SK-N-SH (cell line): ENCODE results near the gene PXDN. TPM values are rescaled to one million over a fixed set of nuclear protein-coding genes. Genes with fewer than 3 reads are reported as not detected.

Source experiments
- CTCF ChIA-PET: fragments of 300-600, 350-600 bp; formaldehyde crosslinking; extraction: SDS; loops from one replicate; lab custom pipeline; 2021; lab: Yijun Ruan, JAX
- POLR2A ChIA-PET: fragments of 350-600 bp; sonication (Branson Sonifier 250); formaldehyde crosslinking; extraction: SDS; loops from one replicate; lab custom pipeline; 2020; ENCODE audit warnings: antibody characterized with exemption, inconsistent platforms; lab: Yijun Ruan, JAX
- DNase-seq: peaks from one replicate; pipeline ENCODE4 v3.0.0; 2012
- H2AFZ ChIP-seq: fragments of 200-600 bp; sonication (generic); 2 replicates; pipeline ENCODE4 v1.8.1; 2016; ENCODE audit warnings: antibody characterized with exemption, mild to moderate bottlenecking, low read depth
- H3F3A ChIP-seq: fragments of 200-600 bp; sonication (generic); replicated peaks from 2 replicates; pipeline ENCODE3; 2016; ENCODE audit warnings: antibody characterized with exemption, mild to moderate bottlenecking; ENCODE audit not compliant: insufficient read depth
- H3K27ac ChIP-seq, 2 experiments: fragments of 200-500 bp in 1 of 2; fragments of 200-600 bp in 1 of 2; sonication (Bioruptor generic) in 1 of 2; sonication (generic), shearing (Covaris generic) in 1 of 2; 2 replicates each; pipeline versions ENCODE4 v1.5.1 to v1.6.1; 2014 to 2016; ENCODE audit warnings: low read depth in 2 of 2, inconsistent platforms in 1 of 2, low read length in 1 of 2, mild to moderate bottlenecking in 1 of 2, mixed read lengths in 1 of 2
- H3K27me3 ChIP-seq: fragments of 200-600 bp; sonication (generic), shearing (Covaris generic); 2 replicates; pipeline ENCODE4 v1.6.1; 2016; ENCODE audit warnings: mixed run types; ENCODE audit not compliant: insufficient read depth
- H3K36me3 ChIP-seq, 2 experiments: fragments of 200-500 bp in 1 of 2; fragments of 200-600 bp in 1 of 2; sonication (Bioruptor generic) in 1 of 2; sonication (generic) in 1 of 2; replicated peaks in 1 of 2; 2 replicates each; pipeline versions ENCODE3 to v1.5.1; 2014 to 2016; ENCODE audit warnings: low read length in 1 of 2, mild to moderate bottlenecking in 1 of 2; ENCODE audit not compliant: insufficient read depth in 2 of 2, control insufficient read depth in 1 of 2
- H3K4me1 ChIP-seq, 2 experiments: fragments of 200-500 bp in 1 of 2; fragments of 200-600 bp in 1 of 2; sonication (Bioruptor generic) in 1 of 2; sonication (generic), shearing (Covaris generic) in 1 of 2; 2 replicates each; pipeline versions ENCODE4 v1.5.1 to v1.6.1; 2014 to 2016; ENCODE audit warnings: low read depth in 1 of 2, low read length in 1 of 2, mixed run types in 1 of 2; ENCODE audit not compliant: insufficient read depth in 2 of 2, control insufficient read depth in 1 of 2
- H3K4me2 ChIP-seq: fragments of 200-600 bp; sonication (generic), shearing (Covaris generic); 2 replicates; pipeline ENCODE4 v1.6.1; 2017; ENCODE audit warnings: mixed run types
- H3K4me3 ChIP-seq, 2 experiments: fragments of 200-500 bp in 1 of 2; fragments of 200-600 bp in 1 of 2; sonication (Bioruptor generic) in 1 of 2; sonication (generic), shearing (Covaris generic) in 1 of 2; 2 replicates each; pipeline versions ENCODE4 v1.5.1 to v1.8.1; 2014 to 2016; ENCODE audit warnings: low read depth in 2 of 2, inconsistent platforms in 1 of 2, low read length in 1 of 2, mild to moderate bottlenecking in 1 of 2, mixed read lengths in 1 of 2, moderate library complexity in 1 of 2
- H3K79me2 ChIP-seq: fragments of 200-600 bp; sonication (generic); 2 replicates; pipeline ENCODE4 v1.8.1; 2017; ENCODE audit warnings: mild to moderate bottlenecking; ENCODE audit not compliant: insufficient read depth
- H3K9ac ChIP-seq: fragments of 200-600 bp; sonication (generic); 2 replicates; pipeline ENCODE4 v1.6.1; 2017; ENCODE audit warnings: mixed run types
- H3K9me2 ChIP-seq: fragments of 200-600 bp; sonication (generic); 2 replicates; pipeline ENCODE4 v1.6.1; 2017; ENCODE audit warnings: mixed run types
- H3K9me3 ChIP-seq: fragments of 200-600 bp; sonication (generic); 2 replicates; pipeline ENCODE4 v1.6.1; 2017; ENCODE audit warnings: mixed run types, mild to moderate bottlenecking, moderate library complexity
- H4K20me1 ChIP-seq: fragments of 200-600 bp; sonication (generic); 2 replicates; pipeline ENCODE4 v1.6.1; 2017; ENCODE audit warnings: mild to moderate bottlenecking, mixed run types; ENCODE audit not compliant: insufficient read depth
- CHD2 ChIP-seq: fragments of 150-350 bp; IDR thresholded peaks from 2 replicates; pipeline ENCODE4 v1.6.1; 2018; ENCODE audit warnings: low read length; ENCODE audit not compliant: partially characterized antibody
- EP300 ChIP-seq, 2 experiments: IDR thresholded peaks; 2 replicates each; pipeline versions ENCODE4 v1.4.0 to v1.6.1; 2012; ENCODE audit warnings: borderline replicate concordance in 1 of 2, low read depth in 1 of 2, low read length in 1 of 2
- FOSL2 ChIP-seq: IDR thresholded peaks from 2 replicates; pipeline ENCODE4 v1.4.0; 2012; ENCODE audit warnings: low read depth, mild to moderate bottlenecking, moderate library complexity, borderline replicate concordance
- NRF1 ChIP-seq: IDR thresholded peaks from 2 replicates; pipeline ENCODE4 v1.6.1; 2012; ENCODE audit warnings: low read depth, mild to moderate bottlenecking, low read length
- PBX3 ChIP-seq: IDR thresholded peaks from 2 replicates; pipeline ENCODE4; 2012
- POLR2AphosphoS5 ChIP-seq: IDR thresholded peaks from 2 replicates; pipeline ENCODE4 v1.6.1; 2012; ENCODE audit warnings: low read depth, low read length
- RAD21 ChIP-seq: IDR thresholded peaks from 2 replicates; pipeline ENCODE4 v1.6.1; 2012; ENCODE audit warnings: mild to moderate bottlenecking, low read length
- RCOR1 ChIP-seq: fragments of 150-350 bp; IDR thresholded peaks from 2 replicates; pipeline ENCODE4 v1.6.1; 2017; ENCODE audit warnings: antibody characterized with exemption, low read length
- RFX5 ChIP-seq: IDR thresholded peaks from 2 replicates; pipeline ENCODE4 v1.6.1; 2012; ENCODE audit warnings: mild to moderate bottlenecking, improper control_type of control experiment, low read length
- RXRA ChIP-seq: IDR thresholded peaks from 2 replicates; pipeline ENCODE4 v1.4.0; 2012; ENCODE audit warnings: low read depth, mild to moderate bottlenecking, borderline replicate concordance
- SMC3 ChIP-seq: IDR thresholded peaks from 2 replicates; pipeline ENCODE4 v1.6.1; 2012; ENCODE audit warnings: low read depth, low read length, improper control_type of control experiment
- TAF1 ChIP-seq: IDR thresholded peaks from 2 replicates; pipeline ENCODE4 v1.6.1; 2012; ENCODE audit warnings: low read depth, mild to moderate bottlenecking, low read length, moderate library complexity, borderline replicate concordance
- TCF12 ChIP-seq: IDR thresholded peaks from 2 replicates; pipeline ENCODE4 v1.4.0; 2012
- TEAD4 ChIP-seq: IDR thresholded peaks from 2 replicates; pipeline ENCODE4 v1.4.0; 2012; ENCODE audit warnings: mild to moderate bottlenecking, borderline replicate concordance; ENCODE audit not compliant: insufficient read depth
- USF2 ChIP-seq: fragments of 150-350 bp; IDR thresholded peaks from 2 replicates; pipeline ENCODE4 v1.6.1; 2017; ENCODE audit warnings: antibody characterized with exemption, low read length, low read depth, borderline replicate concordance
- YY1 ChIP-seq: IDR thresholded peaks from 2 replicates; pipeline ENCODE4 v1.4.0; 2012; ENCODE audit warnings: low read depth, mild to moderate bottlenecking
- WGBS: methylation state at CpG from one replicate; pipeline ENCODE4 v1.1.6; 2017; ENCODE audit warnings: low lambda C conversion rate; 5-methylcytosine and 5-hydroxymethylcytosine counted together
- polyA plus RNA-seq, 3 experiments: library from polyadenylated mRNA; depleted of rRNA; stranded (reverse); fragments of >200 nt; gene quantifications; 2 replicates each; pipeline ENCODE4 v1.2.3, GENCODE V29; 2012
- TF ChIP-seq, protein P1 (sequence below): IDR thresholded peaks from 2 replicates; pipeline ENCODE4 v1.4.0; 2012; ENCODE audit warnings: low read depth, borderline replicate concordance
- TF ChIP-seq, protein P2 (sequence below): fragments of 200-600 bp; sonication (generic); IDR thresholded peaks from 2 replicates; pipeline ENCODE4 v1.6.1; 2017; ENCODE audit warnings: antibody characterized with exemption, mild to moderate bottlenecking, moderate library complexity
- TF ChIP-seq, protein P3 (sequence below): IDR thresholded peaks from 2 replicates; pipeline ENCODE4 v1.6.1; 2012; ENCODE audit warnings: mild to moderate bottlenecking, low read depth, low read length, moderate library complexity

PXDN gene
- polyA plus RNA-seq, 1 of the 3 experiments (the other 2 are of a cell fraction), result 146 TPM

GRCh38 chr2:1590596-1591460 is 153.5 kb downstream of the PXDN start:
- TF ChIP-seq NRF1 (no peak), PBX3 (no peak), TEAD4 (no peak), POLR2AphosphoS5 (no peak), RAD21 (peak; percentile 56), CHD2 (peak; percentile 15), TAF1 (no peak), RXRA (no peak), RCOR1 (peak; percentile 43; the same call in 1 of the 2 replicates), YY1 (no peak), FOSL2 (no peak), TCF12 (peak; percentile 31; the same call in 1 of the 2 replicates), EP300 (IDR thresholded peaks at IDR 0.05; ENCODE audit: borderline replicate concordance in 1 of 2, low read depth in 1 of 2, low read length in 1 of 2) (peak in 1 of 2 experiments; percentile 70; a peak in 2 of 4 replicates), RFX5 (no peak), USF2 (no peak), SMC3 (peak; percentile 27; the same call in 1 of the 2 replicates)
- TF ChIP-seq, protein P1, sequence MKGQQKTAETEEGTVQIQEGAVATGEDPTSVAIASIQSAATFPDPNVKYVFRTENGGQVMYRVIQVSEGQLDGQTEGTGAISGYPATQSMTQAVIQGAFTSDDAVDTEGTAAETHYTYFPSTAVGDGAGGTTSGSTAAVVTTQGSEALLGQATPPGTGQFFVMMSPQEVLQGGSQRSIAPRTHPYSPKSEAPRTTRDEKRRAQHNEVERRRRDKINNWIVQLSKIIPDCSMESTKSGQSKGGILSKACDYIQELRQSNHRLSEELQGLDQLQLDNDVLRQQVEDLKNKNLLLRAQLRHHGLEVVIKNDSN, result no peak
- TF ChIP-seq, protein P2, sequence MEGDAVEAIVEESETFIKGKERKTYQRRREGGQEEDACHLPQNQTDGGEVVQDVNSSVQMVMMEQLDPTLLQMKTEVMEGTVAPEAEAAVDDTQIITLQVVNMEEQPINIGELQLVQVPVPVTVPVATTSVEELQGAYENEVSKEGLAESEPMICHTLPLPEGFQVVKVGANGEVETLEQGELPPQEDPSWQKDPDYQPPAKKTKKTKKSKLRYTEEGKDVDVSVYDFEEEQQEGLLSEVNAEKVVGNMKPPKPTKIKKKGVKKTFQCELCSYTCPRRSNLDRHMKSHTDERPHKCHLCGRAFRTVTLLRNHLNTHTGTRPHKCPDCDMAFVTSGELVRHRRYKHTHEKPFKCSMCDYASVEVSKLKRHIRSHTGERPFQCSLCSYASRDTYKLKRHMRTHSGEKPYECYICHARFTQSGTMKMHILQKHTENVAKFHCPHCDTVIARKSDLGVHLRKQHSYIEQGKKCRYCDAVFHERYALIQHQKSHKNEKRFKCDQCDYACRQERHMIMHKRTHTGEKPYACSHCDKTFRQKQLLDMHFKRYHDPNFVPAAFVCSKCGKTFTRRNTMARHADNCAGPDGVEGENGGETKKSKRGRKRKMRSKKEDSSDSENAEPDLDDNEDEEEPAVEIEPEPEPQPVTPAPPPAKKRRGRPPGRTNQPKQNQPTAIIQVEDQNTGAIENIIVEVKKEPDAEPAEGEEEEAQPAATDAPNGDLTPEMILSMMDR, result peak; percentile 19; the same call in 1 of the 2 replicates
- TF ChIP-seq, protein P3, sequence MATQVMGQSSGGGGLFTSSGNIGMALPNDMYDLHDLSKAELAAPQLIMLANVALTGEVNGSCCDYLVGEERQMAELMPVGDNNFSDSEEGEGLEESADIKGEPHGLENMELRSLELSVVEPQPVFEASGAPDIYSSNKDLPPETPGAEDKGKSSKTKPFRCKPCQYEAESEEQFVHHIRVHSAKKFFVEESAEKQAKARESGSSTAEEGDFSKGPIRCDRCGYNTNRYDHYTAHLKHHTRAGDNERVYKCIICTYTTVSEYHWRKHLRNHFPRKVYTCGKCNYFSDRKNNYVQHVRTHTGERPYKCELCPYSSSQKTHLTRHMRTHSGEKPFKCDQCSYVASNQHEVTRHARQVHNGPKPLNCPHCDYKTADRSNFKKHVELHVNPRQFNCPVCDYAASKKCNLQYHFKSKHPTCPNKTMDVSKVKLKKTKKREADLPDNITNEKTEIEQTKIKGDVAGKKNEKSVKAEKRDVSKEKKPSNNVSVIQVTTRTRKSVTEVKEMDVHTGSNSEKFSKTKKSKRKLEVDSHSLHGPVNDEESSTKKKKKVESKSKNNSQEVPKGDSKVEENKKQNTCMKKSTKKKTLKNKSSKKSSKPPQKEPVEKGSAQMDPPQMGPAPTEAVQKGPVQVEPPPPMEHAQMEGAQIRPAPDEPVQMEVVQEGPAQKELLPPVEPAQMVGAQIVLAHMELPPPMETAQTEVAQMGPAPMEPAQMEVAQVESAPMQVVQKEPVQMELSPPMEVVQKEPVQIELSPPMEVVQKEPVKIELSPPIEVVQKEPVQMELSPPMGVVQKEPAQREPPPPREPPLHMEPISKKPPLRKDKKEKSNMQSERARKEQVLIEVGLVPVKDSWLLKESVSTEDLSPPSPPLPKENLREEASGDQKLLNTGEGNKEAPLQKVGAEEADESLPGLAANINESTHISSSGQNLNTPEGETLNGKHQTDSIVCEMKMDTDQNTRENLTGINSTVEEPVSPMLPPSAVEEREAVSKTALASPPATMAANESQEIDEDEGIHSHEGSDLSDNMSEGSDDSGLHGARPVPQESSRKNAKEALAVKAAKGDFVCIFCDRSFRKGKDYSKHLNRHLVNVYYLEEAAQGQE, result no peak
- H3K9ac ChIP-seq, result no peak overlapping the region

More at GRCh38 chr2:1590596-1591460, 153.5 kb downstream of the PXDN start:
- DNase-seq, result peak; percentile 79
- Histone ChIP-seq H3K27me3 (no peaks in the 10 kb centered on the region), H3K4me2 (no peak overlapping the region), H3K9me2 (no peaks in the 10 kb centered on the region), H3K4me1 (peaks cover 14 to 44% of the 10 kb centered on the region in 2 experiments; a peak in 2 of 4 replicates), H3K27ac (peak overlapping the region in 1 of 2 experiments; percentile 12; a peak in 1 of 4 replicates), H4K20me1 (no peaks in the 10 kb centered on the region), H3K4me3 (no peak overlapping the region), H3K79me2 (no peaks in the 10 kb centered on the region), H3K9me3 (no peaks in the 10 kb centered on the region), H3K36me3 (no peaks in the 10 kb centered on the region), H3F3A (peaks cover 17% of the 10 kb centered on the region), H2AFZ (no peak overlapping the region)
- ChIA-PET CTCF (interaction anchor here (0.6 to 8.1 kb wide), 36 partner anchors 9 to 228 kb away, joined by 3 to 122 read pairs (median 5); no protein-coding TSS in a partner anchor), POLR2A (interaction anchor here (2.1 kb wide), 1 partner anchor 160 kb away, joined by 5 read pairs; no protein-coding TSS in a partner anchor)
- WGBS, result 80% methylated on average over 18 of the region's 18 CpGs
